SU-DHL-6 (cell line): ENCODE measurements around the gene BRCA1.

Source experiments
- CTCF ChIP-seq: fragments of 200-600 bp; sonication (generic); IDR thresholded peaks from one replicate; pipeline ENCODE4 v1.5.1; 2017; ENCODE audit warnings: antibody characterized with exemption, mild to moderate bottlenecking, low read length, moderate library complexity; ENCODE audit not compliant: insufficient read depth, poor library complexity, severe bottlenecking
- EZH2phosphoT487 ChIP-seq: fragments of 200-600 bp; sonication (generic), shearing (Covaris generic); conservative IDR thresholded peaks from 2 replicates; pipeline ENCODE4 v1.6.1; 2018; ENCODE audit warnings: mild to moderate bottlenecking, antibody characterized with exemption, low read length, moderate library complexity, mixed read lengths

- TF ChIP-seq CTCF (no peak), EZH2phosphoT487 (no peak)
Measured at GRCh38 chr17:43019418-43019817, 105.7 kb downstream of the BRCA1 start.
